GM12874 (cell line): ENCODE results near the gene TMEM190.

Experiments used
- TF ChIP-seq, protein P1 (sequence below): IDR thresholded peaks from 2 replicates; pipeline ENCODE4 v1.5.1; 2011; ENCODE audit warnings: low read depth, mild to moderate bottlenecking, control low read depth, low read length, moderate library complexity; ENCODE audit not compliant: insufficient read depth

TMEM190 gene

DNA sequence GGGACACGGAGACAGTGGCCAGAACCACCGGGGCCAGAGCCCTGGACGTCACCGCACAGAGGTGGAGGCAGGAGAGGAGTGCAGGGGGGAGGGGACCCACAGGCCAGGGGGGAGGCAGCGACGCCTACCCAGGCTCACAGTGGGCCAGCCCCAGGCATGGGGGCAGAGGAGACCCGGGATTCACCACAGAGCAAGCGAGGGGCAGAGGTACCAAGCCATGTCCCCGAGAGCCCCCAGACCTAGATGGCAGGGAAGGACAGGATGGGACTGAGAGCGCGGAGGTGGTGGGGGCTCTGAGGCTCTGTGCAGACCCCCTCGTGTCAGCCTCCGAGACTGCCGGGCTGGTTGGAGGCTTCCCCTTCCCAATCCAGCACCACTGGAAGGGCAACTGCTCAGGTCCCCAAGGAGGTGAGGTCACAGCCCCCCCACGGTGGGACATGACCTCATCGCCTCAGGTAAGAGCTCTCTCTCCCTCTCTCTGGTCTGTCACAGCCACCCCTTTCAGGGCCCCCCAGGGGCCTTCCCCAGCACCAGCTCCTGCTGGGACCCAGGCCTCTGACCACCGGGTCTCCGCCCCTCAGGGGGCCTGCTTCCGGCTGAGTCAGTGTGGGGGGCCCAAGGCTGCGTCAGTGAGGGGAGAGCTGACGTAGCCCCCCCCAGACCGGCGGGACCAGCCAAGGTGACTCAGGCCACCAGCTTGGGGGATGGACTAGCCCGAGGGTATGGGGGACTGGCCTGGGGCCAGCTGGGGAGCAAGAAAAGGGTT is 4.1 kb upstream of the TMEM190 start:
- TF ChIP-seq, protein P1, sequence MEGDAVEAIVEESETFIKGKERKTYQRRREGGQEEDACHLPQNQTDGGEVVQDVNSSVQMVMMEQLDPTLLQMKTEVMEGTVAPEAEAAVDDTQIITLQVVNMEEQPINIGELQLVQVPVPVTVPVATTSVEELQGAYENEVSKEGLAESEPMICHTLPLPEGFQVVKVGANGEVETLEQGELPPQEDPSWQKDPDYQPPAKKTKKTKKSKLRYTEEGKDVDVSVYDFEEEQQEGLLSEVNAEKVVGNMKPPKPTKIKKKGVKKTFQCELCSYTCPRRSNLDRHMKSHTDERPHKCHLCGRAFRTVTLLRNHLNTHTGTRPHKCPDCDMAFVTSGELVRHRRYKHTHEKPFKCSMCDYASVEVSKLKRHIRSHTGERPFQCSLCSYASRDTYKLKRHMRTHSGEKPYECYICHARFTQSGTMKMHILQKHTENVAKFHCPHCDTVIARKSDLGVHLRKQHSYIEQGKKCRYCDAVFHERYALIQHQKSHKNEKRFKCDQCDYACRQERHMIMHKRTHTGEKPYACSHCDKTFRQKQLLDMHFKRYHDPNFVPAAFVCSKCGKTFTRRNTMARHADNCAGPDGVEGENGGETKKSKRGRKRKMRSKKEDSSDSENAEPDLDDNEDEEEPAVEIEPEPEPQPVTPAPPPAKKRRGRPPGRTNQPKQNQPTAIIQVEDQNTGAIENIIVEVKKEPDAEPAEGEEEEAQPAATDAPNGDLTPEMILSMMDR: no peak

DNA sequence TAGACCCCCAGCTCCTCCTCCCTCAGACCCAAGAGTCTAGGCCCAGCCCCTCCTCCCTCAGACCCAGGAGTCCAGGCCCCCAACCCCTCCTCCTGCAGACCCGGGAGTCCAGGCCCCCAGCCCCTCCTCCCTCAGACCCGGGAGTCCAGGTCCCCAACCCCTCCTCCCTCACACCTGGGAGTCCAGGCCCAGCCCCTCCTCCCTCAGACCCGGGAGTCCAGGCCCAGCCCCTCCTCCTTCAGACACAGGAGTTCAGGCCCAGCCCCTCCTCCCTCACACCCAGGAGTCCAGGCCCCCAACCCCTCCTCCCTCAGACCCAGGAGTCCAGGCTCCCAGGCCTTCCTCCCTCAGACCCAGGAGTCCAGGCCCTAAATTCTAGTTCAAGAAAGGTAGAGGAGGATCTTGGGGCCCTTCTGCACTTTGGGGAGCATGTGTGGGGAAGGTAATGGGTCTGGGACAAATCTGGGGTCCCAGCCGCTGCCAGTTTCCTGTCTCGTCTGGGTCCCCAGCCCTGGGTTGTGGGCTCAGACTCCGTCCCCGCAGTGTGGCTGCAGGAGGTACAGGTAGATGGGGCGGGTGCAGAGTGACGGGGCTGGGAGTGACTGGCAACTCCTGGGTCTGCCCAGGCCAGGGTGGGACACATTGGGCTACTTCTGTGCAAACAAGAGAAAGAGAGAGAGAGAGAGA is 3.2 kb upstream of the TMEM190 start:
- TF ChIP-seq, protein P1: no peak

DNA sequence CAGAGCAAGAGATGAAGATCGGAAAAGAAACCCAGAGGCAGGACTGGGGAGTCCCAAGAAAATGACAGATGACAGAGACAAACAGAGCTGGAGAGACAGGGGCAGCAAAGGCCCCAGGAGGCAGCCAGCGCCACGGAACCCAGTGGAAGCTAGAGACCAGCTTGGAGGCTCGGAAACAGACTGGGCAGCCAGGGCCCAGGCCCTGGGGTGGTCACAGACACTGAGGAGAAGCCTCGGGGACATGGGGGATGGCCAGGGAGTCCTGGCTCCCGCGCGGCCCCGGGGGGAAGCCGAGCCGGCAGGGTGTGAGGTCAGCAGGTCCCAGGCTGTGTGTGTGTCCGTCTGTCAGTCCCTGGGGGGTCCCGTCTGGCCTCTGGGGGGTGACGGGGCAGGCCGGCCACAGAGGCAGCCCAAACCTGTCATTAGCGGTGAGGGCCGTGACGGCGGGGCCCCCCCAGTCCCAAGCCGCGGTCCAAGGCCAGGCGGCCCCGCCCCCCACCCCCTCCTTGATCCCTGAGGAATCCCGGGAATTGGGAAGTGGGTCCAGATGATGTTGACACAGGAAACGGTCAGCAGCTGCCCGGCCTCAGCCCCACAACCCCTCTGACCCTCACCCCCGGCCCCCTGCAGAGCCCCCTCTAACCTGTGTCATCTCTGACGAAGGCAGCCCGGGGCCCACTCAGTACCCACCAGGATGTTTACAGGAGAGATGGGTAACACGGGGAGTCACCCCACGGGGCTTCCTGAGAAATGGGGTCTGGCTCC is 2.5 kb upstream of the TMEM190 start:
- TF ChIP-seq, protein P1: no peak

DNA sequence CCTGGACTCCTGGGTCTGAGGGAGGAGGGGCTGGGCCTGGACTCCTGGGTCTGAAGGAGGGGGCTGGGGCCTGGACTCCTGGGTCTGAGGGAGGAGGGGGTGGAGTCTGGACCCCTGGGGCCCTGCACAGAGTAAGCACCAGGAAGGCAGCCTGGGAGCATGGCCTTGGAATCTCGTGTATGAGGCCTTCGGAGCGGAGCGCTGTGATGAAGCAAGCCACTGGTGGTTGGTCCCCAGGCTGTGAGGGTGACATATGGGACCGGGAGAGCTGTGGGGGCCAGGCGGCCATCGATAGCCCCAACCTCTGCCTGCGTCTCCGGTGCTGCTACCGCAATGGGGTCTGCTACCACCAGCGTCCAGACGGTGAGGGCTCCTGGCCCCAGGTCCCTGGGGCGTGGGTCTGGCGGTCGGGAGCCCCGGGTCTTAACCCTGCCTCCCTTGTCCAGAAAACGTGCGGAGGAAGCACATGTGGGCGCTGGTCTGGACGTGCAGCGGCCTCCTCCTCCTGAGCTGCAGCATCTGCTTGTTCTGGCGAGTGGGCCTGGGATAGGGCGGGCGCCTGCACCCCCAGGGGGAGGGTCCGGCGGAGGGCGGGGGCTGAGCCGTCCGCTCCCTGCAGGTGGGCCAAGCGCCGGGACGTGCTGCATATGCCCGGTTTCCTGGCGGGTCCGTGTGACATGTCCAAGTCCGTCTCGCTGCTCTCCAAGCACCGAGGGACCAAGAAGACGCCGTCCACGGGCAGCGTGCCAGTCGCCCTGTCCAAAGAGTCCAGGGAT is 918 bp downstream of the TMEM190 start:
- TF ChIP-seq, protein P1: no peak

DNA sequence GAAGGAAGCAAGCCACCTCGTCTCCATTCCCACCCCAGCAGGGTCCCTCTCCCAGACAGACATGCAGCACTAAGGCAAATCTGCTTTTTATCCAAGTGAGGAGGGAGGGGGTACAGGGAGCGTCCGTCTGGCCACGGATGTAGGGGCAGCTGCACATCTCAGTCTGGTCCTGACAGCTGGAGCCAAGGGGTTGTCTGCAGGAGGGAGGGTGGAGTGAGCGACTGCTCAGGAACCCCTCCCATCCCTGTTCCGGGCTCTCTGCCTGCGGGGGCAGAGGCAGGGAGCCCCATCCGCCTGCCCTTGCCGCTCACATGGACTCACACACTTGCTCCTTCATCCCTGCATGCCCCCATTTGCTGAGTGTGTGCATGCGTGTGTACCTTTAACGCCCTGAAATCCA is 2.5 kb downstream of the TMEM190 start:
- TF ChIP-seq, protein P1: no peak

DNA sequence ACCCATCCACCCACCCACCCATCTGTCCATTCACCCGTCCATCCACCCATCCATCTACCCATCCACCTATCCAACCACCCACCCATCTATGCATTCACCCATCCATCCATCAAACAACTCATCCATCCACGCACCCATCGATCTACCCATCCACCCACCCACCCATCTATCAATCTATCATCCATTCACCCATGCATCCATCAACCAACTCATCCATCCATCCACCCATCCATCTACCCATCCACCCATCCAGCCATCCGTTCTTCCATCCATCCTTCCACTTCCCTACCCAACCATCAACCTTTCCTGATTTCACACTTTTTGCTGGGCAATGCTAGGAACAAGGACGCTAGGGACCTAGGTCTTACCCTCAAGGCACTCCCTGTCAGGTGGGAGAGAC is 5.4 kb downstream of the TMEM190 start:
- TF ChIP-seq, protein P1: no peak

DNA sequence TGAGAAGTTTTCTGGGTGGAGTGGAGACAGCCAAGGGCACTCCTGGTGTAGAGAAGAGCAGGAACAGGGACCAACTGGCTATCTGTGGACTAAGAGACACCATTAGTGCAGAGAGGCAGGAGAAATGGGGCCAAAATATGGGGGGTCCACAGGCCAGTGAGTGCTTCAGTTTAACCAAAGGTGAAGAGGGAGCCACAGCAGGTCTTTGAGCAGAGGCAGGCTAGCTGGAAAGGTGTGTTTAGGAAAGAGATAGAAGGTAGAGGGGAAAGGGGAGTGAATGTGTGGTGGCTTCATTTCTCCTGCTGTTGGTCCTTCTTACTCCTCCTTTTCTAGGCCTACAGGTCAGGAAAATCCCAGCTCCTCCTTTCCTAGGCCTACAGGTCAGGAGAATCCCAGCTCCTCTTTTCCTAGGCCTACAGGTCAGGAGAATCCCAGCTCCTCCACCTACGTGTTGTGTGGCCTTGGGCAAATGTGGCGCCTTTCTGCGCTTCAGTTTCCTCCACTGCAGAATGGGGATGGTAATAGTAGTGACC is 6.0 kb downstream of the TMEM190 start:
- TF ChIP-seq, protein P1: no peak
